ENCODE data around the gene OR2AP1. TPM values are rescaled to one million over a fixed set of nuclear protein-coding genes. Genes with fewer than 3 reads are reported as not detected.

Gene OR2AP1
- total RNA-seq, 1 experiment from 2014 or later: not detected

DNA sequence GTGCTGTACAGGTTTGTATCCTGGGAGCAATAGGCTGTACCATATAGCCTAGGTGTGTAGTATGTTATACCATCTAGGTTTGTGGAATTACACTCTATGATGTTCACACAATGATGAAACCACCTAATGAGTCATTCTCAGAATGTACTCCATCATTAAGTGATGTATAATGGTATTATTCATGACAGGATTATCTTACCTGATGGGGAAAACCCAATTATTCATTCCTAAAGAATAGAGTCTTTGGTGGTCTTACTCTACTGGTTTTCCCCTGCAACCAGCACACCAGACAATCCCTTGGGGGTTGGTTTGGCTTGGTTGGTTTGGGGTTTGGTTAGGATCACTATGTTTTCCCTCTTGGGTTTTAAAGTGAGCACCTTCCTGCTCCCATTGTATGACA lies 51.8 kb downstream of the OR2AP1 start (continued):
- TF ChIP-seq, protein P1, sequence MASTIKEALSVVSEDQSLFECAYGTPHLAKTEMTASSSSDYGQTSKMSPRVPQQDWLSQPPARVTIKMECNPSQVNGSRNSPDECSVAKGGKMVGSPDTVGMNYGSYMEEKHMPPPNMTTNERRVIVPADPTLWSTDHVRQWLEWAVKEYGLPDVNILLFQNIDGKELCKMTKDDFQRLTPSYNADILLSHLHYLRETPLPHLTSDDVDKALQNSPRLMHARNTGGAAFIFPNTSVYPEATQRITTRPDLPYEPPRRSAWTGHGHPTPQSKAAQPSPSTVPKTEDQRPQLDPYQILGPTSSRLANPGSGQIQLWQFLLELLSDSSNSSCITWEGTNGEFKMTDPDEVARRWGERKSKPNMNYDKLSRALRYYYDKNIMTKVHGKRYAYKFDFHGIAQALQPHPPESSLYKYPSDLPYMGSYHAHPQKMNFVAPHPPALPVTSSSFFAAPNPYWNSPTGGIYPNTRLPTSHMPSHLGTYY (CRISPR knock-in tag; IDR thresholded peaks at IDR 0.05): no peak

Other genes starting within 250 kb of the OR2AP1 start
- not detected in 3 replicates for gene OR6C3, start 241.7 kb upstream of the OR2AP1 start, total RNA-seq (2021)
- gene OR6C75, start 209.5 kb upstream of the OR2AP1 start, total RNA-seq (2021): not detected in 3 replicates
- gene OR6C65, start 171.9 kb upstream of the OR2AP1 start, total RNA-seq (2021): not detected in 3 replicates
- gene OR6C76, start 146.2 kb upstream of the OR2AP1 start, total RNA-seq (2021): not detected in 3 replicates
- gene OR6C2, start 128.4 kb upstream of the OR2AP1 start, total RNA-seq (2021): not detected in 3 replicates
- not detected in 3 replicates for gene OR6C70, start 102.3 kb upstream of the OR2AP1 start, total RNA-seq (2021)
- not detected in 3 replicates for gene OR6C68, start 80.1 kb upstream of the OR2AP1 start, total RNA-seq (2021)
- not detected in 3 replicates for gene OR6C4, start 22.9 kb upstream of the OR2AP1 start, total RNA-seq (2021)
- gene OR10P1, start 64.4 kb downstream of the OR2AP1 start, total RNA-seq (2021): not detected in 3 replicates
- 77.8 to 96.2 TPM (median 80.4 TPM) in 3 replicates for gene ITGA7, start 135.4 kb downstream of the OR2AP1 start, total RNA-seq (2021)
- 81.9 to 97.1 TPM (median 95.1 TPM) in 3 replicates for gene BLOC1S1, start 143.6 kb downstream of the OR2AP1 start, total RNA-seq (2021)
- gene RDH5, start 147.9 kb downstream of the OR2AP1 start, total RNA-seq (2021): 3.0 to 5.8 TPM (median 3.5 TPM) in 3 replicates
- gene CD63, start 156.5 kb downstream of the OR2AP1 start, total RNA-seq (2021): 409 to 419 TPM (median 414 TPM) in 3 replicates
- gene GDF11, start 170.7 kb downstream of the OR2AP1 start, total RNA-seq (2021): 16.9 to 20.7 TPM (median 19.6 TPM) in 3 replicates
- 98.3 to 102 TPM (median 100 TPM) in 3 replicates for gene SARNP, start 245.3 kb downstream of the OR2AP1 start, total RNA-seq (2021)
- gene ORMDL2, start 245.6 kb downstream of the OR2AP1 start, total RNA-seq (2021): 32.9 to 37.9 TPM (median 34.8 TPM) in 3 replicates

Data from WTC11 (cell line).